Measurements from ENCODE around the gene TAPBPL.
A peak's percentile ranks its signal among the peaks of the same experiment; 100 is the strongest.
"Not testable (repeated sequence)": the region's sequence is repeated elsewhere in the genome, so short reads cannot be mapped to it uniquely, and the experiment has no call there.

Gene TAPBPL

GRCh38 chr12:6489449-6489848 is 37.6 kb downstream of the TAPBPL start:
- Histone ChIP-seq H3K9ac (ENCODE audit: low read depth in 1 of 2, low read length in 2 of 2) (no peak overlapping the region), H3K36me3 (ENCODE audit: control insufficient read depth in 1 of 2, insufficient read depth in 2 of 2, low read length in 2 of 2) (peaks cover 0 to 3% of the 10 kb centered on the region in 2 donors), H3K27me3 (ENCODE audit: control insufficient read depth in 1 of 2, insufficient read depth in 2 of 2, low read length in 2 of 2) (no peaks in the 10 kb centered on the region), H3K4me3 (ENCODE audit: low read depth in 1 of 2, low read length in 2 of 2) (no peak overlapping the region), H3K4me1 (ENCODE audit: control insufficient read depth in 1 of 2, insufficient read depth in 2 of 2, low read length in 2 of 2) (peaks cover 6 to 12% of the 10 kb centered on the region in 2 donors), H3K9me3 (ENCODE audit: control insufficient read depth in 1 of 2, low read length in 2 of 2) (no peaks in the 10 kb centered on the region), H3K27ac (ENCODE audit: low read depth, low read length) (no peak overlapping the region)

- not testable (repeated sequence) for H3K27me3 ChIP-seq (ENCODE audit: control insufficient read depth in 1 of 2, insufficient read depth in 2 of 2, low read length in 2 of 2); H3K9ac ChIP-seq (ENCODE audit: low read depth in 1 of 2, low read length in 2 of 2); H3K36me3 ChIP-seq (ENCODE audit: control insufficient read depth in 1 of 2, insufficient read depth in 2 of 2, low read length in 2 of 2)
Measured at GRCh38 chr12:6490673-6491072, 38.8 kb downstream of the TAPBPL start.

GRCh38 chr12:6492838-6493496 is 41.1 kb downstream of the TAPBPL start, which contains the start of gene MRPL51:
MRPL51 (minus strand) TSS chr12:6493262; CDS start chr12:6493136, 126 bp downstream.
- Histone ChIP-seq H3K9ac (ENCODE audit: low read depth in 1 of 2, low read length in 2 of 2) (peak within 1 kb of the TSS; percentile 98 to 99), H3K4me1 (ENCODE audit: control insufficient read depth in 1 of 2, insufficient read depth in 2 of 2, low read length in 2 of 2) (peaks cover 18 to 26% of the 10 kb centered on the region in 2 donors), H3K4me3 (ENCODE audit: low read depth in 1 of 2, low read length in 2 of 2) (peak within 1 kb of the TSS; percentile 99 to 100), H3K27ac (ENCODE audit: low read depth, low read length) (peak within 1 kb of the TSS; percentile 94), H3K27me3 (ENCODE audit: control insufficient read depth in 1 of 2, insufficient read depth in 2 of 2, low read length in 2 of 2) (no peaks in the 10 kb centered on the region), H3K9me3 (ENCODE audit: control insufficient read depth in 1 of 2, low read length in 2 of 2) (no peaks in the 10 kb centered on the region), H3K36me3 (ENCODE audit: control insufficient read depth in 1 of 2, insufficient read depth in 2 of 2, low read length in 2 of 2) (peaks cover 3 to 21% of the 10 kb centered on the region in 2 donors)

More at GRCh38 chr12:6490673-6491072, 38.8 kb downstream of the TAPBPL start:
- peaks cover 18 to 24% of the 10 kb centered on the region in 2 donors for H3K4me1 ChIP-seq (ENCODE audit: control insufficient read depth in 1 of 2, insufficient read depth in 2 of 2, low read length in 2 of 2)
- H3K4me3 ChIP-seq (ENCODE audit: low read depth in 1 of 2, low read length in 2 of 2); H3K27ac ChIP-seq (ENCODE audit: low read depth, low read length); H3K9me3 ChIP-seq (ENCODE audit: control insufficient read depth in 1 of 2, low read length in 2 of 2): not testable (repeated sequence)

- H3K27ac ChIP-seq (ENCODE audit: low read depth, low read length) = peak within 1 kb of the TSS; percentile 94
- H3K27me3 ChIP-seq (ENCODE audit: control insufficient read depth in 1 of 2, insufficient read depth in 2 of 2, low read length in 2 of 2) = no peaks in the 10 kb centered on the region
- peak within 1 kb of the TSS; percentile 99 to 100 for H3K4me3 ChIP-seq (ENCODE audit: low read depth in 1 of 2, low read length in 2 of 2)
- peaks cover 3 to 21% of the 10 kb centered on the region in 2 donors for H3K36me3 ChIP-seq (ENCODE audit: control insufficient read depth in 1 of 2, insufficient read depth in 2 of 2, low read length in 2 of 2)
- no peaks in the 10 kb centered on the region for H3K9me3 ChIP-seq (ENCODE audit: control insufficient read depth in 1 of 2, low read length in 2 of 2)
- peaks cover 18 to 26% of the 10 kb centered on the region in 2 donors for H3K4me1 ChIP-seq (ENCODE audit: control insufficient read depth in 1 of 2, insufficient read depth in 2 of 2, low read length in 2 of 2)
- peak within 1 kb of the TSS; percentile 98 to 99 for H3K9ac ChIP-seq (ENCODE audit: low read depth in 1 of 2, low read length in 2 of 2)
Measured at GRCh38 chr12:6493497-6494257, 41.8 kb downstream of the TAPBPL start, which contains the start of gene NCAPD2. NCAPD2 (plus strand) TSS chr12:6494102; CDS start chr12:6495099, 997 bp downstream.

DNA sequence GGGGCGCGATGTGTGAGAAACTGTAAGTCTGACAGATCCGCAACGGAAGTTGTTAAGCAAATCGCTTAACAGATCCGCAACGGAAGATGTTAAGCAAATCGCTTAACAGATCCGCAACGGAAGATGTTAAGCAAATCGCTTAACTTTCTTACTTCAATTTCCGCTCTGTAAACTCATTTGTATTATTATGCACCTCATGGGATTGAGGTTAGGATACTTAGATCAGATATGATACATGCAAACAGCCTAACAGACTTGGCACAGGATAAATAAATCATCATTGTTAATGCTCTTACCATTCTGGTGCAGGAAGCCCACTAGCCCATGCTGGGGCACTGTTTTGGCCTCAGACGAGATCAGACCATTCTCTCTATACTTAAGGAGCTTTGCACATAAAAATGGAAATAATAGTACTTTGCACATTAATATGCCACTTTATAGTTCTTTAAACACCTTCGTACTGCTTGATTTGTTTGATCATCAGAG is 42.5 kb downstream of the TAPBPL start:
- H3K27ac ChIP-seq (ENCODE audit: low read depth, low read length) = no peak overlapping the region
- H3K4me3 ChIP-seq (ENCODE audit: low read depth in 1 of 2, low read length in 2 of 2) = peak overlapping the region; percentile 99 to 100
- H3K4me1 ChIP-seq (ENCODE audit: control insufficient read depth in 1 of 2, insufficient read depth in 2 of 2, low read length in 2 of 2) = peaks cover 18 to 26% of the 10 kb centered on the region in 2 donors
- peak overlapping the region; percentile 65 to 98 for H3K9ac ChIP-seq (ENCODE audit: low read depth in 1 of 2, low read length in 2 of 2)
- H3K36me3 ChIP-seq (ENCODE audit: control insufficient read depth in 1 of 2, insufficient read depth in 2 of 2, low read length in 2 of 2) = peaks cover 3 to 27% of the 10 kb centered on the region in 2 donors
- H3K9me3 ChIP-seq (ENCODE audit: control insufficient read depth in 1 of 2, low read length in 2 of 2) = no peaks in the 10 kb centered on the region
- no peaks in the 10 kb centered on the region for H3K27me3 ChIP-seq (ENCODE audit: control insufficient read depth in 1 of 2, insufficient read depth in 2 of 2, low read length in 2 of 2)

GRCh38 chr12:6494968-6495367 is 43.1 kb downstream of the TAPBPL start:
- Histone ChIP-seq H3K4me3 (ENCODE audit: low read depth in 1 of 2, low read length in 2 of 2) (peak overlapping the region; percentile 99 to 100), H3K9me3 (ENCODE audit: control insufficient read depth in 1 of 2, low read length in 2 of 2) (no peaks in the 10 kb centered on the region), H3K9ac (ENCODE audit: low read depth in 1 of 2, low read length in 2 of 2) (peak overlapping the region; percentile 65 to 98), H3K27ac (ENCODE audit: low read depth, low read length) (no peak overlapping the region), H3K36me3 (ENCODE audit: control insufficient read depth in 1 of 2, insufficient read depth in 2 of 2, low read length in 2 of 2) (peaks cover 3 to 28% of the 10 kb centered on the region in 2 donors), H3K27me3 (ENCODE audit: control insufficient read depth in 1 of 2, insufficient read depth in 2 of 2, low read length in 2 of 2) (no peaks in the 10 kb centered on the region), H3K4me1 (ENCODE audit: control insufficient read depth in 1 of 2, insufficient read depth in 2 of 2, low read length in 2 of 2) (peaks cover 18 to 26% of the 10 kb centered on the region in 2 donors)

- not testable (repeated sequence) for H3K9ac ChIP-seq (ENCODE audit: low read depth in 1 of 2, low read length in 2 of 2); H3K4me3 ChIP-seq (ENCODE audit: low read depth in 1 of 2, low read length in 2 of 2); H3K9me3 ChIP-seq (ENCODE audit: control insufficient read depth in 1 of 2, low read length in 2 of 2); H3K27ac ChIP-seq (ENCODE audit: low read depth, low read length); H3K27me3 ChIP-seq (ENCODE audit: control insufficient read depth in 1 of 2, insufficient read depth in 2 of 2, low read length in 2 of 2)
- Histone ChIP-seq H3K4me1 (ENCODE audit: control insufficient read depth in 1 of 2, insufficient read depth in 2 of 2, low read length in 2 of 2) (peaks cover 16 to 22% of the 10 kb centered on the region in 2 donors), H3K36me3 (ENCODE audit: control insufficient read depth in 1 of 2, insufficient read depth in 2 of 2, low read length in 2 of 2) (peaks cover 0 to 40% of the 10 kb centered on the region in 2 donors)
Measured at GRCh38 chr12:6497291-6497690, 45.4 kb downstream of the TAPBPL start.

DNA sequence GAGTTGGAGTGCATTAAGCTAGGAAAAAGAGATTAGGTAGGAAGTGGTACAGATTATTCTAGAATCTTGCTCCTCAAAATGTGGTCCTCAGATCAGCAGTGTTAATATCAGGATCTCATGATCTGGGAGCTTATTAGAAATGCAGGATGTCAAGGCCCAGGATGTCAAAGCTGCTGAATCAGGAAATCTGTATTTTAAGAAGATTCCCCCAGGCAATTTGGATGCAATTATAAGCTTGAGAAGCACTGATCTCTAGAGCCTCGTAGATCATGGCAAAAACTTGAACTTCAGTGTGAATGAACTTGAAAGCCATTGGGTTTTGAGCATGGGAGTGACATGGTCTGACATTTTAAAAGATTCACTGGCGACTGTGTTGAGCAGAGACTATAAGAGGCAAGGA is 48.6 kb downstream of the TAPBPL start:
- H3K9ac ChIP-seq (ENCODE audit: low read depth in 1 of 2, low read length in 2 of 2) = no peak overlapping the region
- H3K4me1 ChIP-seq (ENCODE audit: control insufficient read depth in 1 of 2, insufficient read depth in 2 of 2, low read length in 2 of 2) = peaks cover 2 to 4% of the 10 kb centered on the region in 2 donors
- no peaks in the 10 kb centered on the region for H3K27me3 ChIP-seq (ENCODE audit: control insufficient read depth in 1 of 2, insufficient read depth in 2 of 2, low read length in 2 of 2)
- H3K9me3 ChIP-seq (ENCODE audit: control insufficient read depth in 1 of 2, low read length in 2 of 2) = no peaks in the 10 kb centered on the region
- H3K4me3 ChIP-seq (ENCODE audit: low read depth in 1 of 2, low read length in 2 of 2) = no peak overlapping the region
- H3K36me3 ChIP-seq (ENCODE audit: control insufficient read depth in 1 of 2, insufficient read depth in 2 of 2, low read length in 2 of 2) = peaks cover 7 to 52% of the 10 kb centered on the region in 2 donors
- H3K27ac ChIP-seq (ENCODE audit: low read depth, low read length) = no peak overlapping the region

GRCh38 chr12:6507102-6507998 is 55.5 kb downstream of the TAPBPL start:
- no peak overlapping the region for H3K9ac ChIP-seq (ENCODE audit: low read depth in 1 of 2, low read length in 2 of 2)
- H3K27ac ChIP-seq (ENCODE audit: low read depth, low read length) = no peak overlapping the region
- H3K4me3 ChIP-seq (ENCODE audit: low read depth in 1 of 2, low read length in 2 of 2) = no peak overlapping the region
- H3K36me3 ChIP-seq (ENCODE audit: control insufficient read depth in 1 of 2, insufficient read depth in 2 of 2, low read length in 2 of 2) = peaks cover 14 to 46% of the 10 kb centered on the region in 2 donors
- H3K27me3 ChIP-seq (ENCODE audit: control insufficient read depth in 1 of 2, insufficient read depth in 2 of 2, low read length in 2 of 2) = no peaks in the 10 kb centered on the region
- no peaks in the 10 kb centered on the region for H3K9me3 ChIP-seq (ENCODE audit: control insufficient read depth in 1 of 2, low read length in 2 of 2)
- no peaks in the 10 kb centered on the region for H3K4me1 ChIP-seq (ENCODE audit: control insufficient read depth in 1 of 2, insufficient read depth in 2 of 2, low read length in 2 of 2)
